HEK293T (cell line): ENCODE data around the gene IL31.

Source experiments
- CTCF ChIA-PET: fragments of 350-600 bp; formaldehyde crosslinking; extraction: SDS; loops from one replicate; lab custom pipeline; 2021; ENCODE audit warnings: antibody characterized with exemption, inconsistent platforms; lab: Yijun Ruan, JAX
- POLR2A ChIA-PET: fragments of 350-600 bp; formaldehyde crosslinking; extraction: SDS; loops from one replicate; lab custom pipeline; 2020; ENCODE audit warnings: antibody characterized with exemption, inconsistent platforms; lab: Yijun Ruan, JAX
- DNase-seq: peaks from one replicate; pipeline ENCODE4 v3.0.0; 2012; ENCODE audit warnings: mixed read lengths; ENCODE audit errors: extremely low spot score
- ARNT ChIP-seq: fragments of 450-650 bp; IDR thresholded peaks from 2 replicates; pipeline ENCODE4 v1.6.1; 2017; ENCODE audit warnings: mild to moderate bottlenecking
- BHLHE40 ChIP-seq: fragments of 450-650 bp; IDR thresholded peaks from 2 replicates; pipeline ENCODE4 v1.6.1; 2016; ENCODE audit warnings: mild to moderate bottlenecking, moderate library complexity, borderline replicate concordance
- CTBP1 ChIP-seq: fragments of 450-650 bp; IDR thresholded peaks from 2 replicates; pipeline ENCODE4 v1.6.1; 2016; ENCODE audit warnings: borderline replicate concordance
- ELF4 ChIP-seq: fragments of 450-650 bp; IDR thresholded peaks from 2 replicates; pipeline ENCODE4 v1.6.1; 2017; ENCODE audit warnings: antibody characterized with exemption
- FOXA1 ChIP-seq: fragments of 450-650 bp; IDR thresholded peaks from 2 replicates; pipeline ENCODE4 v1.6.1; 2016; ENCODE audit warnings: mild to moderate bottlenecking
- FOXK2 ChIP-seq: fragments of 450-650 bp; IDR thresholded peaks from 2 replicates; pipeline ENCODE4 v1.6.1; 2016; ENCODE audit warnings: mild to moderate bottlenecking
- FOXM1 ChIP-seq: fragments of 450-650 bp; IDR thresholded peaks from 2 replicates; pipeline ENCODE4 v1.6.1; 2017; ENCODE audit warnings: mild to moderate bottlenecking, borderline replicate concordance
- HDGF ChIP-seq: fragments of 450-650 bp; IDR thresholded peaks from 2 replicates; pipeline ENCODE4 v1.6.1; 2017; ENCODE audit warnings: antibody characterized with exemption, borderline replicate concordance
- L3MBTL2 ChIP-seq: fragments of 450-650 bp; conservative IDR thresholded peaks from 2 replicates; pipeline ENCODE4 v1.6.1; 2016; ENCODE audit warnings: mild to moderate bottlenecking
- LEF1 ChIP-seq: fragments of 450-650 bp; IDR thresholded peaks from 2 replicates; pipeline ENCODE4 v1.6.1; 2017; ENCODE audit warnings: mild to moderate bottlenecking, borderline replicate concordance
- NFRKB ChIP-seq: fragments of 450-650 bp; IDR thresholded peaks from 2 replicates; pipeline ENCODE4 v1.6.1; 2016; ENCODE audit warnings: mild to moderate bottlenecking, moderate library complexity
- SP1 ChIP-seq: fragments of 450-650 bp; IDR thresholded peaks from 2 replicates; pipeline ENCODE4 v1.6.1; 2017
- SUZ12 ChIP-seq: fragments of 450-650 bp; IDR thresholded peaks from 2 replicates; pipeline ENCODE4 v1.6.1; 2016; ENCODE audit warnings: mild to moderate bottlenecking
- TARDBP ChIP-seq: fragments of 450-650 bp; IDR thresholded peaks from 2 replicates; pipeline ENCODE4 v1.6.1; 2016
- ZNF384 ChIP-seq: fragments of 450-650 bp; IDR thresholded peaks from 2 replicates; pipeline ENCODE4 v1.6.1; 2016
- TF ChIP-seq, protein P1 (sequence below): fragments of 450-650 bp; IDR thresholded peaks from 2 replicates; pipeline ENCODE4 v1.6.1; 2016

Gene IL31

GRCh38 chr12:122142857-122143256, 31.2 kb downstream of the IL31 start:
- ChIA-PET POLR2A (no interaction called here), CTCF (no interaction called here)
- no peak for DNase-seq
- no peak for TF ChIP-seq ZNF384
- TF ChIP-seq CTBP1: no peak
- no peak for TF ChIP-seq LEF1
- no peak for TF ChIP-seq TARDBP
- TF ChIP-seq BHLHE40: no peak
- TF ChIP-seq HDGF: no peak
- TF ChIP-seq SP1: no peak

DNA sequence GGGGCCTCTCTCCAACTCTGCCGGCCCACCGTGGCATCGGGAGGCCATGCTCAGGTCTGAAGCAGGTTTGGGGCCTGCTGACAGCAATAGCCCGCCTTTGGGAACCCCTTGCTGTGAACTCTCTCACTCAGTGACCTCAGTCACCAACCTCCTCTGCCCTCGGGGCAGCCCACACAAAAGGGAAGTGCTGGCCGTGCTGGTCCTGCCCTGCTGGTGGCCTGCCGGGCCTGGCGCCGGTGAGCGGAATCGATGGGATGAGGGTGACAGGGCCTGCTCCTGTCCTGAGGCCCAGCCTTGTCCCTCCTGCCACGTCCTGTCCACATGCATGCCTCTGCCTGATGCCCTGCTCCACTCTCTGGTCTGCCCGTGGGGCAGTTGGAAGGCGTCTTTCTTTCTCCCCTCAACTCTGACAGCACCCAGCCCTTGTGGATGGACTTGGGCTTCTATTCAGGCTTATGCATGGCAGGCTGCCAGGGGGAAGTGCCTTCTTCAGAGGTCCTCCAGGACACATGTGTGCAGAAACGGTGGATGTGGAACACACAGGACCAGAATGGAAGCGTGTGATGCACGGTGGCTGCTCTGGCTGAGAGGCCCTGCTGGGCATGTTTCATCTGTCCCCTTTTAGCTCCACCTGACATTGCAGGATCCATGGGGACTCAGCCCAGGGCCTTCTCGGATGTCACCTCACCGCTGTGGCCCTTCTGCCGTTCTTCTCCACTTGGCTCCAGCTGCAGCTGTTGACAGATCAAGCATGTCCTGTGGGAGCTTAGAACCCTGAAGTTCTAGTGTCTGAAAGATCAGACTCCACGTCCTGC, 31.9 kb downstream of the IL31 start:
- POLR2A ChIA-PET: no interaction called here
- TF ChIP-seq ZNF384 (no peak), LEF1 (no peak), TARDBP (no peak), ELF4 (no peak), HDGF (no peak), FOXK2 (no peak), SUZ12 (no peak), BHLHE40 (no peak), ARNT (no peak), FOXA1 (no peak)
- TF ChIP-seq, protein P1, sequence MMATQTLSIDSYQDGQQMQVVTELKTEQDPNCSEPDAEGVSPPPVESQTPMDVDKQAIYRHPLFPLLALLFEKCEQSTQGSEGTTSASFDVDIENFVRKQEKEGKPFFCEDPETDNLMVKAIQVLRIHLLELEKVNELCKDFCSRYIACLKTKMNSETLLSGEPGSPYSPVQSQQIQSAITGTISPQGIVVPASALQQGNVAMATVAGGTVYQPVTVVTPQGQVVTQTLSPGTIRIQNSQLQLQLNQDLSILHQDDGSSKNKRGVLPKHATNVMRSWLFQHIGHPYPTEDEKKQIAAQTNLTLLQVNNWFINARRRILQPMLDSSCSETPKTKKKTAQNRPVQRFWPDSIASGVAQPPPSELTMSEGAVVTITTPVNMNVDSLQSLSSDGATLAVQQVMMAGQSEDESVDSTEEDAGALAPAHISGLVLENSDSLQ: no peak
- CTCF ChIA-PET: no interaction called here
- no peak for DNase-seq

DNA sequence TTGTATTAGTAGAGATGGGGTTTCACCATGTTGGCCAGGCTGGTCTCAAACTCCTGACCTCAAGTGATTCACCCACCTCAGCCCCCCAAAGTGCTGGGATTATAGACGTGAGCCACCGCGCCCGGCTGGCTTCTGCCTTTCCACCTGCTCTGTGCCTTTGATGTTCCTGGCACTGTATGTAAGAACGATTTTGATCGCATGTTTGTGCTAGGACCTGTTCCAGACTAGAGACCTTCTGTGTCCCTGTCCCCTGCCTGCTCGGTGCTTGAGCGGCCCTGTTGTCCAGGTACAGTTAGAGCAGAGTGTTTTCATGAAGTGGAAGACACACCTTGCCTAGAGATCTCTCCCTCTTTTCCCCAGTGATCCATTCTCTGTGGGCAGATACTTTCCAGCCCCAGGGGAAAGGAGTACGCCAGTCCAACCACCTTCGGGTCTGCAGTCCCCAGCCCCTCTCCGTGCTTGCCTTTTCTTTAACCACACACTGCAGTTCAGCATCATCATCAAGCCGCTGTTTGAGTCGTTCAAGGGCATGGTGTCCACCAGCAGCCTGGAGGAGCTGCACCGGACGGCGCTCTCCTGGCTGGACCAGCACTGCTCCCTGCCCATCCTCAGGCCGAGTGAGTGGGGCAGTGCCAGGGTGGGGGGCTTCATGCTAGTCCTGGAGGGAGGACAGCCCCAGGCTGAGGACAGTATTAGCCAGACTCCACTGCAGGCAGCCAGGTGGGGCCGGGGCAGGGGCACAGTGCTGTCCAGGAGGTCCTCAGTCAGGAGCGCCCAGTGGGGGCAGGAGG, 33.4 kb downstream of the IL31 start:
- CTCF ChIA-PET: no interaction called here
- no peak for TF ChIP-seq TARDBP
- TF ChIP-seq ZNF384: no peak
- TF ChIP-seq SUZ12: no peak
- no peak for TF ChIP-seq LEF1
- no peak for DNase-seq
- POLR2A ChIA-PET: no interaction called here

DNA sequence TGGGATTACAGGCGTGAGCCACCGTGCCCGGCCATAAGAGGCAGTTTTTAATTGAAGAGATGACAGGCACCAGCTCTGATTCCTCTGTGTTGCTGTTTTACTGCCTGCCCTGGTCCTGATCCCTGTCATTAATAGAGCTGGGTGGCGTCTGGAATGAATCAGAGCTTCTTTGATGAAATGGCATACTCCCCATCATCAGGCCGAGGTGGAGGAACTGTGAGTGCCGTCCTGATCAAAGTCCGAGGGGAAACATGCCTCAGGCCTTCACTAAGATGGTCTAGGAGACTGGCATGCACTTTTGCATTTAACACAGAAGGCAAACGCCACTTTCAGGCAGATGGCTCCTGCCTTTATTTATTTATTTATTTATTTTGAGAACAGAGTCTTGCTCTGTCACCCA, 34.1 kb downstream of the IL31 start:
- TF ChIP-seq BHLHE40 (no peak), FOXM1 (no peak), ZNF384 (no peak), CTBP1 (no peak), L3MBTL2 (no peak), NFRKB (no peak), ELF4 (no peak), FOXA1 (no peak), HDGF (no peak), TARDBP (no peak), SUZ12 (no peak)
- TF ChIP-seq, protein P1: no peak
- CTCF ChIA-PET: no interaction called here
- no peak for DNase-seq
- POLR2A ChIA-PET: no interaction called here

DNA sequence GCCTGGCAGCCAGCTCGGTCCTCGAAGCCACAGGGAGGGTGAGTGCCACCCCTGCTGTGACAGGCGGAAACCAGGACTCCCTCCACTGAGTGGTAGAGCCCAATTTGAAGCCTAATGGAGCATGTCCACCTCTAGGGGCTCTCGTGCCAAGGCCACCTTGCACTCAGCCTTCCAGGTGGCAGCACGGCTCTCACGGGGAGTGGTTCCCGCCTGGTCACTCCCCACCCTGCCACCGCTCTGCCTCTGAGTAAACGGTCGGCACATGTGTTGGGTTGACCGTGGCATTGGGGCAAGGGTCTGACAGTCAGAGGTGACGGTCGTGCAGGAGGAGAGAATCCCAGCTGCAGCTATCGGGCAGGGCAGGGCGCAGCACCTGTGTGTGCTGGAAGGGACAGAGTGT, 34.8 kb downstream of the IL31 start:
- no peak for DNase-seq
- ChIA-PET CTCF (no interaction called here), POLR2A (no interaction called here)
- no peak for TF ChIP-seq HDGF

DNA sequence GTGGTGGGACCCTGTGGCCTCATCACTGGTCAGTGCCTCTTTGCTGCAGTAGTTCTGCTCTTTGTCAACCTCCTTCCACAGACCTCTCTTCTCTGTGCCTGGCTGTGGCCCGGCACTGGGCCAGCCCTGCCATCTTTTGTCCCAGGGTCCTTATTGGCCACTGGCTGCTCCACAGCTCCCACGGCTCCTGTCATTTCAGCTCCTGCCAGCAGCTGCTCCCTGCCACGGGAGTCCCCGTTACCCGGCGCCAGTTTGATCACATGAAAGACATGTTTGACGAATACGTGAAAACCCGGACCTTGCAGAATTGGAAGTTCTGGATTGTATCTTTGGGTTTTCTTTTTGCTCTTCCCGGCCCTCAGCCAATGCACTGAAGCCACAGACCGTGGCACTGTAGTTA, 35.4 kb downstream of the IL31 start:
- no peak for DNase-seq
- TF ChIP-seq HDGF (no peak), ARNT (no peak)
- ChIA-PET POLR2A (no interaction called here), CTCF (no interaction called here)

GRCh38 chr12:122138181-122138580, 35.8 kb downstream of the IL31 start:
- CTCF ChIA-PET: interaction anchor here (0.6 kb wide), 1 partner anchor 239 kb away, joined by 5 read pairs; no protein-coding TSS in a partner anchor
- TF ChIP-seq CTBP1 (no peak), ARNT (no peak), FOXM1 (no peak), SP1 (no peak), LEF1 (no peak), ELF4 (no peak), L3MBTL2 (no peak), FOXA1 (no peak), BHLHE40 (no peak), TARDBP (no peak), FOXK2 (no peak), HDGF (no peak), NFRKB (no peak), ZNF384 (no peak), SUZ12 (no peak)
- TF ChIP-seq, protein P1: no peak
- DNase-seq: no peak
- POLR2A ChIA-PET: no interaction called here
